Astrocyte (in vitro differentiated cells and primary cell): Measurements from ENCODE around the gene CNTNAP2.

Experiments
- EZH2 ChIP-seq: IDR thresholded peaks from 2 replicates; pipeline ENCODE4 v1.6.1; 2012; ENCODE audit warnings: mild to moderate bottlenecking, low read length, inconsistent platforms; ENCODE audit not compliant: insufficient read depth
- TF ChIP-seq, protein P1 (sequence below): IDR thresholded peaks from 2 replicates; pipeline ENCODE4 v1.5.1; 2011; ENCODE audit warnings: low read depth, mild to moderate bottlenecking, inconsistent platforms, low read length, moderate library complexity; ENCODE audit not compliant: insufficient read depth

- TF ChIP-seq, protein P1, sequence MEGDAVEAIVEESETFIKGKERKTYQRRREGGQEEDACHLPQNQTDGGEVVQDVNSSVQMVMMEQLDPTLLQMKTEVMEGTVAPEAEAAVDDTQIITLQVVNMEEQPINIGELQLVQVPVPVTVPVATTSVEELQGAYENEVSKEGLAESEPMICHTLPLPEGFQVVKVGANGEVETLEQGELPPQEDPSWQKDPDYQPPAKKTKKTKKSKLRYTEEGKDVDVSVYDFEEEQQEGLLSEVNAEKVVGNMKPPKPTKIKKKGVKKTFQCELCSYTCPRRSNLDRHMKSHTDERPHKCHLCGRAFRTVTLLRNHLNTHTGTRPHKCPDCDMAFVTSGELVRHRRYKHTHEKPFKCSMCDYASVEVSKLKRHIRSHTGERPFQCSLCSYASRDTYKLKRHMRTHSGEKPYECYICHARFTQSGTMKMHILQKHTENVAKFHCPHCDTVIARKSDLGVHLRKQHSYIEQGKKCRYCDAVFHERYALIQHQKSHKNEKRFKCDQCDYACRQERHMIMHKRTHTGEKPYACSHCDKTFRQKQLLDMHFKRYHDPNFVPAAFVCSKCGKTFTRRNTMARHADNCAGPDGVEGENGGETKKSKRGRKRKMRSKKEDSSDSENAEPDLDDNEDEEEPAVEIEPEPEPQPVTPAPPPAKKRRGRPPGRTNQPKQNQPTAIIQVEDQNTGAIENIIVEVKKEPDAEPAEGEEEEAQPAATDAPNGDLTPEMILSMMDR = no peak
- no peak for TF ChIP-seq EZH2
These were observed 544.2 kb downstream of the CNTNAP2 start for GRCh38 chr7:146660839-146661238.
